Activated CD8-positive, alpha-beta T cell treated with anti-CD3 and anti-CD28 coated beads for 36 hours (primary cell): ENCODE data around the gene SLC25A2. TPM values are rescaled to one million over a fixed set of nuclear protein-coding genes. Genes with fewer than 3 reads are reported as not detected.
"Not testable (repeated sequence)": the region's sequence is repeated elsewhere in the genome, so short reads cannot be mapped to it uniquely, and the experiment has no call there.

Experiments used
- ATAC-seq: fragments of 200-7000 bp; cut with Tn5 transposase; one replicate; pipeline ENCODE4 v1.10.0; 2021; ENCODE audit warnings: mild to moderate bottlenecking, moderate library complexity
- CTCF ChIA-PET: fragments of 350-600 bp; sonication (Branson Sonifier 250); formaldehyde crosslinking; loops from one replicate; lab custom pipeline; 2021; ENCODE audit warnings: antibody characterized with exemption; lab: Charles Lee
- POLR2A ChIA-PET: fragments of 350-600 bp; sonication (Branson Sonifier 250); formaldehyde crosslinking; loops from one replicate; lab custom pipeline; 2021; ENCODE audit warnings: antibody characterized with exemption; lab: Charles Lee
- DNase-seq: peaks from one replicate; pipeline ENCODE4 v3.0.0-alpha.2; 2020
- H3K27ac Mint-ChIP-seq: one replicate; pipeline ENCODE4 v1.8.0; 2021; ENCODE audit warnings: mild to moderate bottlenecking, mixed read lengths
- H3K27me3 Mint-ChIP-seq: one replicate; pipeline ENCODE4 v1.8.0; 2021; ENCODE audit warnings: mixed read lengths
- H3K36me3 Mint-ChIP-seq: one replicate; pipeline ENCODE4 v1.8.0; 2021; ENCODE audit warnings: low read depth, mixed read lengths
- H3K4me1 Mint-ChIP-seq: one replicate; pipeline ENCODE4 v1.8.0; 2021; ENCODE audit warnings: low read depth, mixed read lengths
- H3K4me3 Mint-ChIP-seq: one replicate; pipeline ENCODE4 v1.8.0; 2021; ENCODE audit warnings: mild to moderate bottlenecking, moderate library complexity, mixed read lengths
- H3K9me3 Mint-ChIP-seq: one replicate; pipeline ENCODE4 v1.8.0; 2021; ENCODE audit warnings: mixed read lengths
- CTCF ChIP-seq: fragments of 200-600 bp; IDR thresholded peaks from one replicate; pipeline ENCODE4 v1.8.0; 2022; ENCODE audit warnings: antibody characterized with exemption, mild to moderate bottlenecking
- intact Hi-C: fragments of 100-400 bp; cut with micrococcal nuclease; formaldehyde crosslinking; loops from one replicate; pipeline ENCODE4 v1.10.0; 2022
- total RNA-seq, 2 experiments: library from RNA; stranded (reverse); gene quantifications; one replicate each; pipeline ENCODE4 v1.2.3, GENCODE V29; 2021

Gene SLC25A2
- total RNA-seq, 2 experiments from 2014 or later: 0.25 TPM; not detected in 1

- Mint-ChIP-seq H3K27me3 (peaks cover 43% of the 10 kb centered on the region), H3K36me3 (peaks cover 15% of the 10 kb centered on the region), H3K4me3 (no peak overlapping the region), H3K27ac (no peak overlapping the region), H3K9me3 (peaks cover 36% of the 10 kb centered on the region), H3K4me1 (no peaks in the 10 kb centered on the region)
- DNase-seq (no peak), ATAC-seq (no peak)
- no peak for TF ChIP-seq CTCF
- ChIA-PET POLR2A (no interaction called here), CTCF (interaction anchor here (0.9 to 3.0 kb wide), 21 partner anchors 8 to 220 kb away, joined by 3 to 10 read pairs (median 4); partner anchors contain the start of genes PCDHB9, PCDHGA11, PCDHGA4 and PCDHGB2)
- intact Hi-C loops: no loop called here
These were observed 40.2 kb upstream of the SLC25A2 start for GRCh38 chr5:141343953-141344463.

- CTCF ChIA-PET: interaction anchor here (0.8 to 3.0 kb wide), 24 partner anchors 8 to 221 kb away, joined by 3 to 10 read pairs (median 4); partner anchors contain the start of genes PCDHB9, PCDHGA1, PCDHGA11 and PCDHGA4
- intact Hi-C loops: no loop called here
- TF ChIP-seq CTCF: peak; percentile 43
These were observed 39.5 kb upstream of the SLC25A2 start, which contains the start of gene PCDHGA3 for GRCh38 chr5:141343242-141343952. TSS of gene PCDHGA3 (plus strand) at chr5:141343829. CDS start at chr5:141344034, 205 bp downstream.

GRCh38 chr5:141342773-141343172, 38.9 kb upstream of the SLC25A2 start:
- intact Hi-C loops: no loop called here
- peaks cover 48% of the 10 kb centered on the region for H3K9me3 Mint-ChIP-seq
- H3K27ac Mint-ChIP-seq: no peak overlapping the region
- no peak for DNase-seq
- ChIA-PET CTCF (interaction anchor here (0.8 to 3.0 kb wide), 8 partner anchors 12 to 221 kb away, joined by 3 to 10 read pairs (median 4); partner anchors contain the start of genes PCDHGA1, PCDHGA6, PCDHGB2 and TAF7), POLR2A (no interaction called here)
- H3K4me3 Mint-ChIP-seq: no peak overlapping the region
- ATAC-seq: no peak
- H3K4me1 Mint-ChIP-seq: no peaks in the 10 kb centered on the region
- TF ChIP-seq CTCF: no peak
- H3K36me3 Mint-ChIP-seq: peaks cover 24% of the 10 kb centered on the region
- peaks cover 47% of the 10 kb centered on the region for H3K27me3 Mint-ChIP-seq

More at GRCh38 chr5:141343242-141343952, 39.5 kb upstream of the SLC25A2 start, which contains the start of gene PCDHGA3:
- peak; percentile 47 for ATAC-seq
- Mint-ChIP-seq H3K36me3 (peaks cover 18% of the 10 kb centered on the region), H3K27ac (no peak within 1 kb of the TSS), H3K27me3 (peaks cover 41% of the 10 kb centered on the region), H3K4me3 (no peak within 1 kb of the TSS), H3K9me3 (peaks cover 42% of the 10 kb centered on the region), H3K4me1 (no peaks in the 10 kb centered on the region)
- POLR2A ChIA-PET: no interaction called here
- DNase-seq: peak; percentile 45

GRCh38 chr5:141340781-141341354, 37.0 kb upstream of the SLC25A2 start:
- ATAC-seq, POLR2A ChIA-PET, DNase-seq, H3K4me1 Mint-ChIP-seq, H3K4me3 Mint-ChIP-seq, H3K27ac Mint-ChIP-seq, intact Hi-C loops: not testable (repeated sequence)
- Mint-ChIP-seq H3K27me3 (peaks cover 53% of the 10 kb centered on the region), H3K36me3 (peaks cover 24% of the 10 kb centered on the region), H3K9me3 (peaks cover 56% of the 10 kb centered on the region)
- CTCF ChIA-PET: interaction anchor here (1.5 to 2.4 kb wide), 2 partner anchors 10 to 15 kb away, joined by 3 to 5 read pairs; partner anchors contain the start of gene PCDHGA1

- no peaks in the 10 kb centered on the region for H3K4me1 Mint-ChIP-seq
- H3K36me3 Mint-ChIP-seq: peaks cover 20% of the 10 kb centered on the region
- CTCF ChIA-PET: interaction anchor here (0.7 to 2.8 kb wide), 12 partner anchors 9 to 523 kb away, joined by 3 to 17 read pairs (median 3); partner anchors contain the start of genes PCDHGA10, PCDHGA11, PCDHGB1 and TAF7
These were observed 34.9 kb upstream of the SLC25A2 start, which contains the start of gene PCDHGA2 for GRCh38 chr5:141338538-141339306. TSS of gene PCDHGA2 (plus strand) at chr5:141338760.

GRCh38 chr5:141332571-141332970, 28.7 kb upstream of the SLC25A2 start:
- ATAC-seq, DNase-seq, H3K4me3 Mint-ChIP-seq, POLR2A ChIA-PET, H3K27ac Mint-ChIP-seq, H3K4me1 Mint-ChIP-seq, intact Hi-C loops: not testable (repeated sequence)
- Mint-ChIP-seq H3K27me3 (peaks cover 48% of the 10 kb centered on the region), H3K9me3 (peaks cover 35% of the 10 kb centered on the region), H3K36me3 (peaks cover 16% of the 10 kb centered on the region)
- CTCF ChIA-PET: interaction anchor here (1.1 to 2.7 kb wide), 3 partner anchors 11 to 17 kb away, joined by 3 to 12 read pairs (median 4); partner anchors contain the start of genes PCDHGA3, PCDHGB1 and TAF7

More at GRCh38 chr5:141338538-141339306, 34.9 kb upstream of the SLC25A2 start, which contains the start of gene PCDHGA2:
- ATAC-seq: no peak
- no peak within 1 kb of the TSS for H3K4me3 Mint-ChIP-seq
- H3K9me3 Mint-ChIP-seq: peaks cover 50% of the 10 kb centered on the region
- DNase-seq: peak; percentile 37
- TF ChIP-seq CTCF: peak; percentile 26
- intact Hi-C loops: no loop called here
- peaks cover 54% of the 10 kb centered on the region for H3K27me3 Mint-ChIP-seq
- POLR2A ChIA-PET: interaction anchor here (1.2 kb wide), 1 partner anchor 41 kb away, joined by 3 read pairs; no protein-coding TSS in a partner anchor
- H3K27ac Mint-ChIP-seq: no peak within 1 kb of the TSS
